ELF-1 (cell line): ENCODE measurements around the gene ZNF598.

Experiments used
- DNase-seq: peaks from one replicate; pipeline ENCODE4 v3.0.0-alpha.2; 2016; ENCODE audit warnings: low read depth, low spot score

Gene ZNF598

GRCh38 chr16:2007081-2007836 is 2.4 kb downstream of the ZNF598 start:
- no peak for DNase-seq

GRCh38 chr16:2006317-2006716 is 3.3 kb downstream of the ZNF598 start:
- no peak for DNase-seq

GRCh38 chr16:2005646-2006045 is 4.0 kb downstream of the ZNF598 start:
- no peak for DNase-seq

- DNase-seq = no peak
Observed at GRCh38 chr16:2004795-2005517, 4.7 kb downstream of the ZNF598 start.

- peak; percentile 98 for DNase-seq
Observed at GRCh38 chr16:2003827-2004641, 5.6 kb downstream of the ZNF598 start.

- no peak for DNase-seq
Observed at GRCh38 chr16:2003231-2003826, 6.3 kb downstream of the ZNF598 start.

GRCh38 chr16:2002406-2003230 is 7.0 kb downstream of the ZNF598 start:
- DNase-seq = no peak

GRCh38 chr16:2001456-2002355 is 7.9 kb downstream of the ZNF598 start:
- DNase-seq = no peak

- no peak for DNase-seq
Observed at GRCh38 chr16:2001035-2001434, 8.6 kb downstream of the ZNF598 start.

- no peak for DNase-seq
Observed at GRCh38 chr16:1999866-2000514, 9.6 kb downstream of the ZNF598 start.

GRCh38 chr16:1998852-1999801 is 10.5 kb downstream of the ZNF598 start:
- DNase-seq = no peak

GRCh38 chr16:1998360-1998835 is 11.2 kb downstream of the ZNF598 start:
- no peak for DNase-seq

GRCh38 chr16:1997494-1998359 is 11.9 kb downstream of the ZNF598 start:
- DNase-seq = no peak

GRCh38 chr16:1993731-1994131 is 15.9 kb downstream of the ZNF598 start:
- no peak for DNase-seq

- no peak for DNase-seq
Observed at GRCh38 chr16:1992704-1993317, 16.8 kb downstream of the ZNF598 start.

GRCh38 chr16:1991948-1992703 is 17.5 kb downstream of the ZNF598 start:
- DNase-seq = peak; percentile 89
